ENCODE data around the gene TUBA4B. TPM values are rescaled to one million over a fixed set of nuclear protein-coding genes. Genes with fewer than 3 reads are reported as not detected.

The TUBA4B gene
- total RNA-seq, 1 experiment from 2014 or later = not detected

GRCh38 chr2:219213026-219213415 lies 40.0 kb upstream of the TUBA4B start:
- H3K4ac ChIP-seq (ENCODE audit: low read depth, low read length) = no peak overlapping the region
- no peaks in the 10 kb centered on the region; the same call in 1 of the 2 replicates for H3K27me3 Mint-ChIP-seq (ENCODE audit: low read depth)
- no peak for TF ChIP-seq CTCF (conservative IDR thresholded peaks at IDR 0.05)
- no CpG with 5 or more reads among the region's 8 CpGs for WGBS (ENCODE audit: extremely low coverage, insufficient read length, low lambda C conversion rate)
- no peak overlapping the region for H3K27ac Mint-ChIP-seq
- no peaks in the 10 kb centered on the region for H3K9me3 Mint-ChIP-seq
- no peak overlapping the region for H3K56ac ChIP-seq (ENCODE audit: insufficient read length, low read depth, low read length)
- H3K36me3 Mint-ChIP-seq (ENCODE audit: insufficient read depth in 1 of 3, low read depth in 3 of 3) = peaks cover 15 to 73% (median 65%) of the 10 kb centered on the region in 3 experiments
- no peaks in the 10 kb centered on the region for H3K79me1 ChIP-seq (ENCODE audit: insufficient read depth, low read depth, low read length, poor library complexity, severe bottlenecking)
- no peak overlapping the region for H3K18ac ChIP-seq (ENCODE audit: insufficient read length, low read depth, low read length)
- H2BK12ac ChIP-seq (ENCODE audit: insufficient read length, low read depth, low read length) = no peak overlapping the region
- H3K27me3 ChIP-seq (ENCODE audit: insufficient read depth, low read length) = no peaks in the 10 kb centered on the region
- peaks cover 11 to 16% of the 10 kb centered on the region in 2 experiments for H3K4me1 Mint-ChIP-seq
- H4K8ac ChIP-seq (replicated peaks; ENCODE audit: insufficient read length, low read depth, low read length) = no peak overlapping the region
- no peak overlapping the region for H3K9ac ChIP-seq (ENCODE audit: extremely low read depth, insufficient read length, low read length)
- H2BK15ac ChIP-seq (ENCODE audit: low read depth, low read length) = no peak overlapping the region
- no peak overlapping the region for H2BK20ac ChIP-seq (ENCODE audit: low read depth, low read length, poor library complexity, severe bottlenecking)
- H3K4me1 ChIP-seq (ENCODE audit: insufficient read depth, low read length) = no peaks in the 10 kb centered on the region
- H3K79me2 ChIP-seq (ENCODE audit: insufficient read depth, low read length) = no peaks in the 10 kb centered on the region
- H3T11ph ChIP-seq (ENCODE audit: low read length) = no peak overlapping the region
- H3K27ac ChIP-seq (ENCODE audit: insufficient read length, low read depth, low read length) = no peak overlapping the region
- H3K23ac ChIP-seq (ENCODE audit: insufficient read length, low read depth, low read length) = no peak overlapping the region
- no peak overlapping the region for H2BK5ac ChIP-seq (ENCODE audit: insufficient read length, low read length)
- H4K5ac ChIP-seq (ENCODE audit: insufficient read length, low read depth, low read length) = no peak overlapping the region
- H2AFZ ChIP-seq (ENCODE audit: low read length) = no peak overlapping the region
- H3K4me2 ChIP-seq (ENCODE audit: insufficient read depth, insufficient read length, low read length) = no peak overlapping the region
- no peak overlapping the region for H2BK120ac ChIP-seq (ENCODE audit: low read depth, low read length, poor library complexity, severe bottlenecking)
- no peaks in the 10 kb centered on the region for H3K9me3 ChIP-seq (ENCODE audit: control insufficient read depth, low read depth, low read length)
- H3K4me3 Mint-ChIP-seq = no peak overlapping the region
- no peak overlapping the region for H2AK5ac ChIP-seq (ENCODE audit: insufficient read length, low read length)
- no peak overlapping the region for H3K14ac ChIP-seq (ENCODE audit: insufficient read depth, low read length)
- H4K20me1 ChIP-seq (ENCODE audit: control insufficient read depth, insufficient read depth, insufficient read length) = no peaks in the 10 kb centered on the region
- DNase-seq = no peak
- peaks cover 2% of the 10 kb centered on the region for H3K23me2 ChIP-seq (ENCODE audit: insufficient read length, low read depth, low read length, poor library complexity, severe bottlenecking)
- H4K91ac ChIP-seq (ENCODE audit: insufficient read length, low read depth, low read length) = no peak overlapping the region
